ENCODE data around the gene ZNF618. TPM values are rescaled to one million over a fixed set of nuclear protein-coding genes. Genes with fewer than 3 reads are reported as not detected.

ZNF618 gene
- total RNA-seq, 4 donors from 2014 or later = 2.1 to 6.2 (median 4.1) TPM

GRCh38 chr9:114033397-114034103 lies 157.4 kb downstream of the ZNF618 start:
- 21 to 100% methylated on average over 1 to 7 of the region's 12 CpGs for WGBS, 2 donors (ENCODE audit: low coverage in 1 of 2)
- peak in 3 of 4 experiments; percentile 30 to 64 (median 39) for TF ChIP-seq CTCF (IDR thresholded peaks at IDR 0.05)
- no peak for TF ChIP-seq POLR2A (IDR thresholded peaks at IDR 0.05)
- H3K27me3 ChIP-seq = no peaks in the 10 kb centered on the region
- peaks cover 0 to 11% (median 0%) of the 10 kb centered on the region in 3 donors for H3K9me3 ChIP-seq
- H3K4me1 ChIP-seq = no peaks in the 10 kb centered on the region
- H3K36me3 ChIP-seq = peaks cover 0 to 88% of the 10 kb centered on the region in 2 donors
- no peak overlapping the region for H3K27ac ChIP-seq
- H3K4me3 ChIP-seq = no peak overlapping the region
- ATAC-seq = no peak

GRCh38 chr9:114034196-114034595 lies 158.1 kb downstream of the ZNF618 start:
- TF ChIP-seq POLR2AphosphoS5 (IDR thresholded peaks at IDR 0.05) (no peak), POLR2A (IDR thresholded peaks at IDR 0.05) (no peak), CTCF (IDR thresholded peaks at IDR 0.05) (no peak), EP300 (IDR thresholded peaks at IDR 0.05) (no peak)
- Histone ChIP-seq H3K27me3 (no peaks in the 10 kb centered on the region), H3K9me3 (peaks cover 0 to 11% (median 0%) of the 10 kb centered on the region in 3 donors), H3K4me1 (no peaks in the 10 kb centered on the region), H3K36me3 (peaks cover 0 to 88% of the 10 kb centered on the region in 2 donors), H3K27ac (no peak overlapping the region), H3K4me3 (no peak overlapping the region)
- WGBS, 2 donors (ENCODE audit: low coverage in 1 of 2) = 87% methylated on average over 3 of the region's 10 CpGs; no CpG with 5 or more reads in 1 of the 2 donors
- no peak for ATAC-seq

- Histone ChIP-seq H3K9me3 (peaks cover 0 to 11% (median 0%) of the 10 kb centered on the region in 3 donors), H3K27ac (no peak overlapping the region), H3K4me1 (no peaks in the 10 kb centered on the region), H3K4me3 (no peak overlapping the region), H3K27me3 (no peaks in the 10 kb centered on the region), H3K36me3 (peaks cover 0 to 88% of the 10 kb centered on the region in 2 donors)
- ATAC-seq = no peak
- TF ChIP-seq POLR2A (IDR thresholded peaks at IDR 0.05) (no peak), CTCF (IDR thresholded peaks at IDR 0.05) (no peak), EP300 (IDR thresholded peaks at IDR 0.05) (no peak), POLR2AphosphoS5 (IDR thresholded peaks at IDR 0.05) (no peak)
- WGBS, 2 donors (ENCODE audit: low coverage in 1 of 2) = 100% methylated on average over 1 to 2 of the region's 4 CpGs
Observed at GRCh38 chr9:114034661-114035062, 158.6 kb downstream of the ZNF618 start.

- Histone ChIP-seq H3K27me3 (no peaks in the 10 kb centered on the region), H3K4me1 (no peaks in the 10 kb centered on the region), H3K36me3 (peaks cover 0 to 85% of the 10 kb centered on the region in 2 donors), H3K9me3 (peaks cover 0 to 11% (median 0%) of the 10 kb centered on the region in 3 donors), H3K4me3 (no peak overlapping the region), H3K27ac (no peak overlapping the region)
- 91 to 96% methylated on average over 4 to 9 of the region's 17 CpGs for WGBS, 2 donors (ENCODE audit: low coverage in 1 of 2)
- no peak for ATAC-seq
- TF ChIP-seq CTCF (IDR thresholded peaks at IDR 0.05) (no peak), POLR2AphosphoS5 (IDR thresholded peaks at IDR 0.05) (no peak), EP300 (IDR thresholded peaks at IDR 0.05) (no peak), POLR2A (IDR thresholded peaks at IDR 0.05) (no peak)
Observed at GRCh38 chr9:114035221-114035844, 159.2 kb downstream of the ZNF618 start.
